GM21717 (cell line): ENCODE results near the gene RNF31.

Experiments
- ATAC-seq: cut with Tn5 transposase; IDR thresholded peaks from one replicate; pipeline ENCODE4 v1.9.1; 2021; ENCODE audit warnings: mild to moderate bottlenecking, moderate library complexity; ENCODE audit not compliant: unreplicated experiment

Gene RNF31

DNA sequence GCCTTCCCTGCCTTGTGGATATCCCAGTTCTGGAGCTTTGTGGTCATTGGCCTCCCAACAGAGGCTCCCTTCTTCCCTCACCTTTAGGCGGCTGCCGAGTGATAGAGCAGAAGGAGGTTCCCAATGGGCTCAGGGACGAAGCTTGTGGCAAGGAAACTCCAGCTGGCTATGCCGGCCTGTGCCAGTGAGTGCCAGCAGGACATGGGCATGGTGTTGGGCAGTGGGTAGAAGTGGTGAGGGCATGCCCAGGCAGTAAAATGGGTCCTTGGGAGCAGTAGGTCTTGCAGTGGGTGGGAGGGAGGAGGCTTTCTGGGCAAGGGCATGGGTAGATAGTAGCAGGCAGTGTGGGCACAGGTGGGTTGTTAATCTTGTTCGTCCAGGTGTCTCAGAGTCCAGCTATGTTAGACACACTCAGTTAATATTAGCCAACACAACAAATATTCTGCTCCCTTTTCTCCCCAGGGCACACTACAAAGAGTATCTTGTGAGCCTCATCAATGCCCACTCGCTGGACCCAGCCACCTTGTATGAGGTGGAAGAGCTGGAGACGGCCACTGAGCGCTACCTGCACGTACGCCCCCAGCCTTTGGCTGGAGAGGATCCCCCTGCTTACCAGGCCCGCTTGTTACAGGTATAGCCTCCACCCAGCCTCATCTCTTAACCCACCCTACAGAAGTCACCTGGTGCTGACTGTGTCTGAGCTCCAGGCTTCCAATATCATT lies 12.6 kb downstream of the RNF31 start:
- ATAC-seq, result no peak

DNA sequence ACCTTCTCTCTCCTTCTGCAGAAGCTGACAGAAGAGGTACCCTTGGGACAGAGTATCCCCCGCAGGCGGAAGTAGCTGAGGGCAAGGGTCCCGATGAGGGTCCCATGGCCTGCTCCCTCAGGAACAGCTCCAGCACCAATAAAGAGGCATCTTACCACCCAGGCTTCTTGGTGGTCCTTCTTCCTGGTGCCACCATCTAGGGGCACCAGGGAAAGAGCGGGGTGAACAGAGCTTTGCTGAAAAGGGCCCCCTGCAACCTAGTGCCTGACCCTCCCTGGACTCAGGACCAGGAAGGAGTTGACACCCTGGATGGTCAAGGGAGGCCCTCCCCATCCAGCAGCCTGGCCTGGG lies 13.2 kb downstream of the RNF31 start:
- no peak for ATAC-seq

DNA sequence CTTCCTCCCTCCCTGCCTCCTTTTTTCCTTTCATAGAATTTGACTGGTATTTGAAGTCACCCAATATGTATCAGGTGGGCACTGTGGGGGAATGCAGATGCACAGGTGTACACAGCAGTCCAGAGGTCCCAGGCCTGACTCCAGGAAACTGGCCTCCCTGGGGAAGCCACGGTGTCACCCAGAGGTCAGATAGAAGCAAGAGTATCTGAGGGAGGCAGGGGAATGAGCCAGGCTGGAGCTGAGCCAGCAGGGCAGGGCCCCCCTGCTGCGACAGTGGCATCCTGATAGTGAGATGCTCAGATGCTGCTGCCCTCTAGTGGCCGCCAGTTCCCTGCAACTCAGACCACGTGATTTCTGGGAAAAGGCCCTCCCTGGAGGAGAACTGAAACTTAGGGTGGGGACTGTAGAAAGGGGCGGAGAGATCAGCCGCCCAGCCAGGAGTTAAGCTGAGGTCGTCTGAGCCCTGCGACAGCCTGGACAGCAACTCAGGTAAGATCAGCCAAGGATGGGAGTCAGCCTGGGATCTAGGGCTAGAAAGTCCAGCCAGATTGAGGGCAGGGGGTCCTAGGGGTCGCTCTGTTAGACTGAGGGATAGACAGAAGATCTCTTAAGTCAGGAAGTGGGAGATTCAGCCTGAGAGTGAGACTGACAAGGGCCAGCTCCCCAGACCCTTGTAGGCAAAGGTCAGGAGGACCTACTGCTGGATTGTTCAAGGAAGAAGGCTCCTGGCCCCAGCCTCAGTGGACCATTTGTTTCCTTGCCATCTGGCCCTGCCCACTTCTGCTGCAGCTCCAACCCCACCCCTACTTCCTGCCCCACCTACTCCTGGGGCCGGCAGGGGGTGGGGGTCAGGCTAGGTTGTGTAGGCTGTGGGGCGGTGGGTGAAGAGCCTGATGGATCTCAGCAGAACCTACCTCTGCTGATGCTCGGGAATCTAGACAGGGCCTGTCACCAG lies 13.8 kb downstream of the RNF31 start, which contains the start of gene IRF9:
TSS of gene IRF9 (plus strand) at position 416 of the 955 bp plus-strand sequence. CDS start 880 bp downstream, outside the sequence.
- peak; percentile 62 for ATAC-seq

DNA sequence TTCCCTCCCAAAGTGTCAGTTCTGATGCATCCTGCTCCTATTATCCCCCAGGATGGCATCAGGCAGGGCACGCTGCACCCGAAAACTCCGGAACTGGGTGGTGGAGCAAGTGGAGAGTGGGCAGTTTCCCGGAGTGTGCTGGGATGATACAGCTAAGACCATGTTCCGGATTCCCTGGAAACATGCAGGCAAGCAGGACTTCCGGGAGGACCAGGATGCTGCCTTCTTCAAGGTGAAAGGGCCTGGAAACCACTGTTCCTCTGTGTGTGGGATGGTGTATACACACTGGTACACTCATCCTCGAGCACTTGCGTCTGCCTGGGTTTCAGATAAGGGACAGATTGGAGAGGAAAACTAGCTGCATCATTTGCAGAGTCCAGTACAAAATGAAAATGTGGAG lies 14.8 kb downstream of the RNF31 start:
- no peak for ATAC-seq

DNA sequence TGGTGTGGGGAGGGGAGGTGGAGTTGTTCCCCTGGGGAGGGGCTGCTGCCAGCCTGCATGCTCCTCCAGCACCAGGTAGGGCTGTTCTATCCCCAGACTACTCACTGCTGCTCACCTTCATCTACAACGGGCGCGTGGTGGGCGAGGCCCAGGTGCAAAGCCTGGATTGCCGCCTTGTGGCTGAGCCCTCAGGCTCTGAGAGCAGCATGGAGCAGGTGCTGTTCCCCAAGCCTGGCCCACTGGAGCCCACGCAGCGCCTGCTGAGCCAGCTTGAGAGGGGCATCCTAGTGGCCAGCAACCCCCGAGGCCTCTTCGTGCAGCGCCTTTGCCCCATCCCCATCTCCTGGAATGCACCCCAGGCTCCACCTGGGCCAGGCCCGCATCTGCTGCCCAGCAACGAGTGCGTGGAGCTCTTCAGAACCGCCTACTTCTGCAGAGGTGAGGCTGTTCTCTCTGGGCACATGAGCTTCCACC lies 17.3 kb downstream of the RNF31 start:
- no peak for ATAC-seq

DNA sequence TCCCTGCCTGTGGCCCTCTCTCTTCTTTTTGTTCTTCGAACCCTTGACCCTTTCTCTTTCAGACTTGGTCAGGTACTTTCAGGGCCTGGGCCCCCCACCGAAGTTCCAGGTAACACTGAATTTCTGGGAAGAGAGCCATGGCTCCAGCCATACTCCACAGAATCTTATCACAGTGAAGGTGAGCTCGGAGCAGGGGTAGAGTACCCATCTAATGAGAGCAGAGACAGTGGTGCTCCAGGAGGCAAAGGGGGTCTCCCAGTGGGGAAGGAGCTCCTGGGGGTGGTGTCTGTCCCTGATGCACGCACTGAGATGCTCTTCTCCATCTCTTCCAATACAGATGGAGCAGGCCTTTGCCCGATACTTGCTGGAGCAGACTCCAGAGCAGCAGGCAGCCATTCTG lies 18.5 kb downstream of the RNF31 start:
- ATAC-seq, result no peak

DNA sequence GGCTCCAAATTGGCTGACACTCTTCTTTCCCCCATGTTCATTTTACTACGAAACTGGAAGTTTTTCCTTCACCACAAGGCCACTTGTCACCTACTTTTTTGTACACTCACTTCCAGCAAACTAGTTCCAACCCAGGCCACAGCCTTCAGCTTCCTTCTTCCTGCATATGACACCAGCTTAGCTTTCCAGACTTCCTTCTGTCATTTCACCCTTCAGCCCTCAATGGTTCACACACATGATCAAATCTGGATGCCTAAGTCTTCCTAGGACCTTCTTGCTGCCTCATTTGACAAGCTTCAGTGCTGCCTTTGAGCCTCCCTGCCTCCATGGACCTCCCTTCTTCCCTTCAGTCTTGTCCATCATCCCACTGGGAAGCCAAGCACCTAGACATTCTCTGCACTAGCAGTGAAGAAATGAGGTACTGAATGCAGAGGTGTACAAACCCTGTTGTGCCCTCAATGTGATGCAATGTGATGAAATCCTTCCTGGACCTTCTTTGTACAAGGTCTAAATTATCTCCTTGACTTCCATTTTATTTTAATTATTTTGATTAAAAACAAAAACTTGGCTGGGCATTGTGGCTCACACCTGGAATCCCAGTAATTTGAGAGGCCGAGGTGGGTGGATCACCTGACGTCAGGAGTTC lies 20.3 kb downstream of the RNF31 start:
- ATAC-seq, result no peak

DNA sequence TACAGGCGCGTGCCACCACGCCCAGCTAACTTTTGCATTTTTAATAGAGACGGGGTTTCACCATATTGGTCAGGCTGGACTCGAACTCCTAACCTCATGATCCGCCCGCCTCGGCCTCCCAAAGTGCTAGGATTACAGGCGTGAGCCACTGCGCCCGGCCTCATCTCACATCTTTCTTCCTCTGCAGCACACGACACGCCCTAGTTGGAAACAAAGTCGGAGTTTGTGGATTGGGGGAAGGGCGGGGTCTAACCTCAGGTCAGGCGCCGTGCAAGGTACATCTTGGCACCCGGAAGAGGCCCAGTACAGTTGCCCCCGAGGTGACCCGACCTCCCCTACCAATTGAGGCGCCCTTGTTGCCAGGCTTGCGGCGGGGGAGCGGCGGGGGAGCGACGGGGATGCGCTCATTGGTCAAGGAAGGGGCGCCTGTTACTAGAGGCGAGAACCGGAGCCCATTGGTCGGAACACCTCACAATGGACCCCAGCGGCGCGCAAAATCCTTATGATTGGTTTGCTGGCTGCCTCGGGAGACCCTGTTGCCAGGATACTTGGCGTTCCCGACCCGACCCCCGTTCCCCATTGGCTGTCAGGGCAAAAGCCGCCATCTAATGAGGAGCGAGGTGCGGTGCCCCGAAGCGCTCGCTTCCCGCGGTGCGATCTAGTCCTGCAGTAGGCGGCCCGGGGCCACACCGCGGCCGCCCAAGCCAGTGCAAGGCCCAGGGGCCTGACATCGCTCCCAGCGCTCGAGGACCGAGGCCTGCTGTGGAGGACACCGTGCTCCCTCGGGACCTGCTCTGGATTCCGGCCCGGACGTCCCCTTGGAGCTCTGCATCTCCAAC lies 24.3 kb downstream of the RNF31 start, which contains the start of gene REC8:
TSS of gene REC8 (plus strand) at position 659 of the 839 bp plus-strand sequence. CDS start 473 bp downstream, outside the sequence.
- ATAC-seq, result peak; percentile 63

DNA sequence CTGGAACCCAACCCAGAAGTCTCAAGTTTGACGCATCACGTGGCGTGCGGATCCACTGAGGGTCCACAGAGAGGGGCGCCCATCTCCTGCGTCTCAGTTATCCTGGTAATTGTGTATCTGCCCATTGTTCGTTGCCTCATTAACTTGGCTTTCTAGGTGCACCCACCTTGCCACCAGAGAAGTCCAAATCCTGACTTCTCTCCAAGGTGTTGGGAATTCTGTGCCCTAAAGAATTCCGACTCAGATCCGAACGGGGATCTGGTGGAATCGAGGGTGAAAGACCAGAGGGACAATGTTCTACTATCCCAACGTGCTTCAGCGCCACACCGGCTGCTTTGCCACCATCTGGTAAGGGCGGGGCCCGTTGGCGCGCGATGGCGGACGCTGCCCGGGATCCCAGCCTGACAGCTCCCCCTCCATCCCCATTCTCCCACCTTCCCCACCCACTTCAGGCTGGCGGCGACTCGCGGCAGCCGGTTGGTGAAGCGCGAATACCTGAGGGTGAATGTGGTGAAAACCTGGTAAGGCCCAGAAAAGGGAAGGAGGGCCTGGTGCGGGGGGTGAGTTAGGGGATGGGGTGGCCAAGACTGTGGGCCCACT lies 25.1 kb downstream of the RNF31 start:
- no peak for ATAC-seq

DNA sequence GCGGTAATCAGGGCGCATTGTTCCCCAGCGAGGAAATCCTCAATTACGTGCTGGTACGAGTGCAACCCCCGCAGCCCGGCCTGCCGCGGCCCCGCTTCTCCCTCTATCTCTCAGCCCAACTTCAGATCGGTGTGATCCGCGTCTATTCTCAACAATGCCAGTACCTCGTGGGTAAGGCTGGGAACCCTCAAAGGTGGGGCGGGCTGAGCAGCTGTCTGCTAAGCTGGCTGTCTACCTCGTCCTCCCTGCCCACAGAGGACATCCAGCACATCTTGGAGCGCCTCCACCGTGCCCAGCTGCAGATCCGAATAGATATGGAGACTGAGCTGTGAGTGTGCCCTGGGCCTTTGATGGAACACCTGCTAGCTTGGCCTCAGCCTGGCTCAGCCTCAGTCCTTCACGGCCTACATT lies 25.6 kb downstream of the RNF31 start:
- no peak for ATAC-seq

DNA sequence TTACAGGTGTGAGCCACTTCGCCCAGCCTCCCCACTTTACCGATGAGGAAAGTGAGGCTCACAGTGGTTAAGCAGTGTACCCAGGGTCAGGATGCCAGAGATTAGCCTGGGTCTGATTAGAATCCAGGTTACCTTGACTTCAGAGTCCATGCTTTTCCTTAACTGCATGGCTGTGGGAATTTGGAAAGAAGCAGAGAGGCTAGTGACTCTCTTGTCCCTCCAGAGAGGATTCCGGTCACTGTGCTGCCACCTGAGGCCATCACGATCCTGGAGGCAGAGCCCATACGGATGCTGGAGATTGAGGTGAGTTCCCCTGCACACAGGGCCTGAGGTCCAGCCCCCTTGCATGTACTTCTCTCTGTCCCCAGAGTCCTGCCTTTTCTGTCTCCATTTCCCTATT lies 29.3 kb downstream of the RNF31 start:
- ATAC-seq, result no peak

DNA sequence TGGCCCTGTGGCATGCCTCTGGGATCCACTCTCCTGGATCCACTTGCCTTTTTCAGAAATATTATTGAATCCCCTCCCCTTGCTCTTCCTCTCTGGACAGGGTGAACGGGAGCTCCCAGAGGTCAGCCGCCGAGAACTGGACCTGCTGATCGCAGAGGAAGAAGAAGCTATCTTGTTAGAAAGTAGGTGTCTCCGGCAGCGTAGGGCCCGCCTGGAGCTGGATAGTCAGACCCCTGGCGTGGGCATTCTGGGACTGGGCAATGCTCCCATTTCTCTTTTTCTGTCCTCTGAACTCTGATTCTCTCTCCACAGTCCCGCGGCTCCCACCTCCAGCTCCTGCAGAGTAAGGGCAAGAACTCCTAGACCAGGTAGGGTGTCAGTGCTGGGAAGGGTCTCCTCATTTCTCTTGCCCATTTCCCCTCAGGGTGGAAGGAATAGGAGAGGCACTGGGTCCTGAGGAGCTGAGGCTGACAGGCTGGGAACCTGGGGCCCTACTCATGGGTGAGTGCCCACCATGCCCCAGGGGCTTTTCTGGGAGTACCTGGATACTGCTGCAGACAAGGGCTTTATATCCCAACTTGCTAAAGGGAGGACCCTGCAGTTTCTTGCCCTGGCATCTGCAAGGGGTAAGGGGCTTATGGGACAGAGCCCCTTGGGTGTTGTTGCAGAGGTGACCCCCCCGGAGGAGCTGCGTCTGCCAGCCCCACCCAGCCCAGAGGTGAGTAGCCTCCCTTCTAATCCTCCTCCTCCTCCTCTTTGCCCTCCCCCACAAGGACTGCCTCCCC lies 29.9 kb downstream of the RNF31 start:
- no peak for ATAC-seq

DNA sequence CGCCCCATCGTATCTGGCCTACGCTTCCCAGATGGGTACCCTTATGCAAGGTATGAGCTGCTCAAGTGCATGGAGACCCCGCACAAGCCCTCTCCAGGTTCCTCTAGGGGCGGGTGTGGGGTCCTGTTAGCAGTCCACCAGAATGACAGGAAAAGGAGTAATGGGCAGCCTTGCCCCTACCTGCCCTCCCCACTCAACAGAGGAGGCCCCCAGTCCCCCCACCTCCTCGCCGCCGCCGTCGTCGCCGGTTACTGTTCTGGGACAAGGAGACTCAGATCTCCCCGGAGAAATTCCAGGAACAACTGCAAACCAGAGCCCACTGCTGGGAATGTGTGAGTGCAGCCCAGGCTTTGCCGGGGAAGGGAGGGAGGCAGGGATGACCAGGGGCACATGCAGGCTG lies 30.6 kb downstream of the RNF31 start:
- ATAC-seq, result no peak

DNA sequence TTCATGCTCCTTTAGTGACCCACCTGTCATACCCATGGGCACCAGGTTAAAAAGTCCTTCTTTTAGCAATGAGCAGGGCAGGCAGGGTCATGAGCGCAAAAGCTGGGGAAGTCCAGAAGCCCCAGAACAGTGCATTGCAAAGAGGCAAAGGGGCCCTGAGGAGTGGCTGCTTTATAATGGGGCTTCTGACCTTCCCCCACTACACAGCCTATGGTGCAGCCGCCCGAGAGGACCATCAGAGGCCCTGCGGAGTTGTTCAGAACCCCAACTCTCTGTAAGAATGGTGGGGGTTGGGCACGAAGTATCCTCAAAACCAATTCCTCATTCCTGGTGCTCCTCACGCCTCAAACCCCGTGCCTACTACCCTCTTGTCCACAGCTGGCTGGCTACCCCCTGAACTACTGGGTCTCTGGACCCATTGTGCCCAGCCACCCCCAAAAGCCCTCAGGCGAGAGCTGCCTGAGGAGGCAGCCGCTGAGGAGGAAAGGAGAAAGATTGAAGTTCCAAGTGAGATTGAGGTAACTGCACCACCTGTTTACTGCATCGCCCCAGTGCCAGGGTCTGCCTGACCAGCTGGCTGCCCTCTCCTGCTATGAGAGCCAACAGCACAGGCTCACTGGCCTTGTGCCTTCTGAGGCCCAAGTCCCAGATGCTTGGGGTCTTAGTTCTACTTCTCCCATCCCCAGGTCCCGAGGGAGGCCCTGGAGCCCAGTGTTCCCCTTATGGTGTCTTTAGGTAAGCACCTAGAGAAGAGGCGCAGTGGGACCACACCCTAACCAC lies 31.3 kb downstream of the RNF31 start:
- no peak for ATAC-seq

DNA sequence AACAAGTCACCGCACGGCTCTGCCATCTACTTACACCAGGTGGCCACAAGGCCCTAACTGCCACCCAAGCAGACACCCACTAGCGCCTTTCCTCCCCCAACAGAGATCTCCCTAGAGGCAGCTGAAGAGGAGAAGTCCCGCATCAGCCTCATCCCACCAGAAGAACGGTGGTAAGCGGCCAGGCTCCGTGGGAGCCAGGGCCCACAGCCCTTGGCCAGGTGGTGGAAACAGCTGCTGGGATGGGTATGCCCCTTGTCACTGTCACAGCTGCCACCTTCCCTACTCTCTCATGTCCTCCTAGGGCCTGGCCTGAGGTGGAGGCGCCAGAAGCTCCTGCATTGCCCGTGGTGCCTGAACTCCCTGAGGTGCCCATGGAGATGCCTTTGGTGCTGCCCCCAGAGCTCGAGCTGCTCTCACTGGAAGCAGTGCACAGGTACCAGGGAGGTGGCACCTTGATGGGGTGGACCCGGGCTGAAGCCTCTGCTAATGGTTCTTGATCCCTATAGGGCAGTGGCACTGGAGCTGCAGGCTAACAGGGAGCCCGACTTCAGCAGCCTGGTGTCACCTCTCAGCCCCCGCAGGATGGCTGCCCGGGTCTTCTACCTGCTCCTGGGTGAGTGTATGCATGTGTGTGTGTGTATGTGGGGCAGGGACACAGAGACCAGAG lies 32.1 kb downstream of the RNF31 start:
- ATAC-seq, result no peak

DNA sequence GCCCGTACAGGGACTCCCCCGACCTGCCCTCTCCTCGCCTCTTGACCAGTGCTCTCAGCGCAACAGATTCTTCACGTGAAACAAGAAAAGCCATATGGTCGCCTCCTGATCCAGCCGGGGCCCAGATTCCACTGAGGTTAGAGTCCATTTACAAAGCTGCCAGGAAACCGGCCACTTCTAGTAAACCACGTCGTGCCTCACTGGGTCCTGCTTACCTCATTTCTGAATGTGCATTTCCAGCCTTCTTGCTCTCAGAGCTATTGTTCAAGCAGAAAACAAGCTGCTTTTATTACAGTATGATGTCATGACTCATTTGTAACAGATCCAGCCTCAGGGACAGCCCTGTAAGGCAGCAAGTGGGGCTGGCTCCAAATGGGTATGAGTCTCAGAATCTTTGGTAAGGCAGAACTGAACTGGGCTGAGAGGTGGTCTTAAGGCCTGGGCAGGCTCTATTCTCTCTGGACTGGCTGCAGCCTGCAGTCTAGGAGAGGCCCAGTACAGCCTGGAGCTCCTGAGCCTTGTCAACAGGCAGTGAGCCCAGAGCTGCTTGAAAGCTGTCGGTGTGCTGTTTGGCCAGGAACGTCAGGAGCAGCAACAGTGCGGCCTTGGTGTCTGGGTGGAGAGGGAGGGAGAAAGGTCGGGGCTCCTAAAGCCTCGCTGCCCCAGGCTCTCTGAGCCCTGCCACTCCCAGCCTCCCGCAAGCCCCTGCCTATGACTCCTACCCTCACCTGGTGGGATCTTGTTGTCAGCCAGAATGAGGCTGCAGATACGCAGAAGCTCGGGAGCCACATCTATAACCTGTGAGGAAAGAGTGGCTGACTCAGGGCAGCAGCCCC lies 32.9 kb downstream of the RNF31 start:
- ATAC-seq, result no peak
